GM12878 (cell line): Measurements from ENCODE around the gene STEAP3. TPM values are rescaled to one million over a fixed set of nuclear protein-coding genes. Genes with fewer than 3 reads are reported as not detected.

Experiments
- ATAC-seq: fragments of 200-7000 bp; cut with Tn5 transposase; 3 replicates; pipeline ENCODE4 v1.9.1; 2020; ENCODE audit warnings: mild to moderate bottlenecking, moderate library complexity
- BruUV-seq: library from RNA; stranded (reverse); fragments of 400-500 nt; replicated peaks from 2 replicates; lab custom pipeline; 2021; lab: Mats Ljungman, UMichigan
- CTCF ChIA-PET: fragments of 300-600 bp; sonication (Branson Sonifier 250); formaldehyde crosslinking; extraction: SDS; loops from one replicate; lab custom pipeline; 2021; ENCODE audit warnings: inconsistent platforms; lab: Yijun Ruan, JAX
- POLR2A ChIA-PET: fragments of 350-600 bp; formaldehyde crosslinking; extraction: SDS; loops from one replicate; lab custom pipeline; 2021; ENCODE audit warnings: inconsistent platforms; lab: Charles Lee
- RAD21 ChIA-PET: fragments of 300-600 bp; sonication (Branson Sonifier 250); formaldehyde crosslinking; loops from one replicate; lab custom pipeline; 2023; ENCODE audit warnings: antibody characterized with exemption; ENCODE audit not compliant: unreplicated experiment; lab: Charles Lee
- SMC1A ChIA-PET: fragments of 300-600 bp; sonication (Branson Sonifier 250); formaldehyde crosslinking; loops from one replicate; lab custom pipeline; 2023; ENCODE audit not compliant: unreplicated experiment, uncharacterized antibody; lab: Charles Lee
- DNase-seq: peaks from one replicate; pipeline ENCODE4 v3.0.0-alpha.2; 2011; ENCODE audit warnings: low read depth, low spot score
- FAIRE-seq: peaks from 3 replicates; lab custom pipeline; 2011; peaks lifted over from hg19 to GRCh38; lab: Jason Lieb, UNC
- H2AFZ ChIP-seq: 2 replicates; pipeline ENCODE4 v1.6.0; 2011; ENCODE audit warnings: low read depth, low read length, control low read depth; ENCODE audit not compliant: control insufficient read depth
- H3K27ac ChIP-seq: 2 replicates; pipeline ENCODE4 v1.5.1; 2011; ENCODE audit warnings: control low read depth; ENCODE audit not compliant: control insufficient read depth, insufficient read depth
- H3K27me3 ChIP-seq, 2 experiments: replicated peaks in 1 of 2; 2 replicates each; pipeline versions ENCODE4 v1.6.0 to v1.6.1; 2011; ENCODE audit warnings: low read length in 1 of 2; ENCODE audit not compliant: control insufficient read depth in 2 of 2, insufficient read depth in 2 of 2
- H3K36me3 ChIP-seq, 2 experiments: 2 replicates each; pipeline ENCODE4 v1.5.1; 2011; ENCODE audit warnings: low read length in 1 of 2; ENCODE audit not compliant: control insufficient read depth in 2 of 2, insufficient read depth in 2 of 2
- H3K4me1 ChIP-seq: 2 replicates; pipeline ENCODE4 v1.6.1; 2011; ENCODE audit warnings: mild to moderate bottlenecking, low read length, moderate library complexity, mixed read lengths; ENCODE audit not compliant: control insufficient read depth, insufficient read depth
- H3K4me2 ChIP-seq: 2 replicates; pipeline ENCODE4 v1.6.0; 2011; ENCODE audit warnings: control low read depth; ENCODE audit not compliant: control insufficient read depth, insufficient read depth
- H3K4me3 ChIP-seq: fragments of 200-600 bp; sonication (generic); 2 replicates; pipeline ENCODE4 v1.5.1; 2016
- H3K79me2 ChIP-seq: 2 replicates; pipeline ENCODE4 v1.6.0; 2011; ENCODE audit warnings: low read length; ENCODE audit not compliant: control insufficient read depth, insufficient read depth
- H3K9ac ChIP-seq: 2 replicates; pipeline ENCODE4 v1.8.0; 2011; ENCODE audit warnings: low read length, control low read depth, mixed read lengths; ENCODE audit not compliant: control insufficient read depth, insufficient read depth
- H3K9me3 ChIP-seq: replicated peaks from 3 replicates; pipeline ENCODE4 v1.5.1; 2011; ENCODE audit warnings: mild to moderate bottlenecking, low read length; ENCODE audit not compliant: control insufficient read depth, insufficient read depth
- H4K20me1 ChIP-seq: 2 replicates; pipeline ENCODE4 v1.6.0; 2011; ENCODE audit not compliant: control insufficient read depth, insufficient read depth
- BHLHE40 ChIP-seq, 2 experiments: fragments of 450-650 bp in 1 of 2; IDR thresholded peaks; 2 replicates each; pipeline ENCODE4 v1.6.1; 2011 to 2017; ENCODE audit warnings: low read depth in 2 of 2, borderline replicate concordance in 1 of 2, improper control_type of control experiment in 1 of 2, low read length in 1 of 2, mild to moderate bottlenecking in 1 of 2
- BMI1 ChIP-seq: fragments of 450-650 bp; IDR thresholded peaks from 2 replicates; pipeline ENCODE4 v1.6.1; 2016; ENCODE audit warnings: mild to moderate bottlenecking, moderate library complexity, borderline replicate concordance
- E4F1 ChIP-seq: fragments of 450-650 bp; IDR thresholded peaks from 2 replicates; pipeline ENCODE4 v1.6.1; 2018; ENCODE audit warnings: borderline replicate concordance, mild to moderate bottlenecking; ENCODE audit not compliant: partially characterized antibody
- FOXK2 ChIP-seq: fragments of 450-650 bp; IDR thresholded peaks from 2 replicates; pipeline ENCODE4 v1.6.1; 2017; ENCODE audit warnings: mild to moderate bottlenecking, moderate library complexity
- TCF7 ChIP-seq: IDR thresholded peaks from 2 replicates; pipeline ENCODE4 v1.6.1; 2014; ENCODE audit warnings: antibody characterized with exemption, borderline replicate concordance
- ZBED1 ChIP-seq: IDR thresholded peaks from 2 replicates; pipeline ENCODE4 v1.6.1; 2016; ENCODE audit warnings: borderline replicate concordance
- ZBTB11 ChIP-seq: fragments of 450-650 bp; formaldehyde crosslinking; IDR thresholded peaks from 2 replicates; pipeline ENCODE4 v1.5.0; 2022; ENCODE audit warnings: mild to moderate bottlenecking, missing genetic modification characterization
- WGBS: methylation state at CpG from one replicate; pipeline ENCODE4 v1.1.6; 2016; ENCODE audit warnings: low lambda C conversion rate; ENCODE audit not compliant: insufficient replicate concordance, insufficient coverage; ENCODE audit errors: missing lambda C conversion rate; 5-methylcytosine and 5-hydroxymethylcytosine counted together
- in situ Hi-C: fragments of 300-500 bp; cut with MboI; formaldehyde crosslinking; loops from 9 replicates; pipeline ENCODE4 v1.14.3; 2018; ENCODE audit warnings: mixed read lengths
- intact Hi-C: fragments of 100-400 bp; cut with micrococcal nuclease; formaldehyde crosslinking; loops from one replicate; pipeline ENCODE4 v1.14.2; 2022; ENCODE audit not compliant: unreplicated experiment
- polyA plus RNA-seq, 11 experiments: library from polyadenylated mRNA; depleted of rRNA in 4 of 11; unstranded in 6 of 11; stranded (reverse) in 5 of 11; fragments of >200 nt; fragmentation: Nextera tagmentation in 4 of 11; fragmentation: Illumina TruSeq in 1 of 11; extraction: Ambion mirVana in 4 of 11; extraction: Trizol in 1 of 11; gene quantifications; 1 replicate in 1 of 11; 2 replicates in 10 of 11; pipeline versions ENCODE4 v1.2.1 to v1.2.3, GENCODE V29; 2011 to 2016; ENCODE audit warnings: inconsistent platforms in 2 of 11, missing spikeins in 2 of 11, low read depth in 1 of 11
- total RNA-seq, 4 experiments: library from RNA; depleted of rRNA in 3 of 4; stranded (reverse); fragments of >200 nt in 3 of 4; fragmentation: Illumina TruSeq in 1 of 4; extraction: Trizol in 1 of 4; gene quantifications; 2 replicates each; pipeline versions ENCODE4 v1.2.1 to v1.2.3, GENCODE V29; 2013 to 2021

STEAP3 gene
- total and polyA plus RNA-seq, 10 of the 15 experiments (the other 5 are each of a cell fraction or from before 2014, with no cell fraction given): 0.42 to 8.3 (median 4.8) TPM

GRCh38 chr2:119293900-119294299 is 70.3 kb downstream of the STEAP3 start:
- FAIRE-seq: no peak
- no peaks in the 10 kb centered on the region for H3K4me1 ChIP-seq
- WGBS: 44% methylated on average over 7 of the region's 7 CpGs
- H3K79me2 ChIP-seq: no peaks in the 10 kb centered on the region
- ATAC-seq: no peak
- no peak overlapping the region for H3K27ac ChIP-seq
- H4K20me1 ChIP-seq: no peaks in the 10 kb centered on the region
- in situ Hi-C loops: no loop called here
- no peak overlapping the region for H3K9ac ChIP-seq
- ChIA-PET SMC1A (no interaction called here), POLR2A (no interaction called here), CTCF (interaction anchor here (0.7 to 1.3 kb wide), 2 partner anchors 93 to 412 kb away, joined by 3 read pairs; no protein-coding TSS in a partner anchor), RAD21 (no interaction called here)
- H3K4me2 ChIP-seq: no peak overlapping the region
- H3K4me3 ChIP-seq: no peak overlapping the region
- H3K9me3 ChIP-seq: no peaks in the 10 kb centered on the region
- BruUV-seq: no TSS peak
- H3K36me3 ChIP-seq: no peaks in the 10 kb centered on the region
- no peak overlapping the region for H2AFZ ChIP-seq
- TF ChIP-seq TCF7 (no peak), E4F1 (no peak), BMI1 (no peak), BHLHE40 (IDR thresholded peaks at IDR 0.05; ENCODE audit: borderline replicate concordance in 1 of 2, low read depth in 2 of 2, low read length in 1 of 2) (no peak), FOXK2 (no peak), ZBTB11 (CRISPR knock-in tag) (no peak), ZBED1 (no peak)
- no peaks in the 10 kb centered on the region for H3K27me3 ChIP-seq
- DNase-seq: no peak
- intact Hi-C loops: no loop called here
